Hematopoietic multipotent progenitor cell treated with erythropoietin and hydrocortisone succinate and interleukin-3 and kit ligand, for 8 days (in vitro differentiated cells): ENCODE data around the gene SRBD1.

Source experiments
- DNase-seq: peaks from one replicate; pipeline ENCODE4 v3.0.0-alpha.2; 2015

Gene SRBD1

DNA sequence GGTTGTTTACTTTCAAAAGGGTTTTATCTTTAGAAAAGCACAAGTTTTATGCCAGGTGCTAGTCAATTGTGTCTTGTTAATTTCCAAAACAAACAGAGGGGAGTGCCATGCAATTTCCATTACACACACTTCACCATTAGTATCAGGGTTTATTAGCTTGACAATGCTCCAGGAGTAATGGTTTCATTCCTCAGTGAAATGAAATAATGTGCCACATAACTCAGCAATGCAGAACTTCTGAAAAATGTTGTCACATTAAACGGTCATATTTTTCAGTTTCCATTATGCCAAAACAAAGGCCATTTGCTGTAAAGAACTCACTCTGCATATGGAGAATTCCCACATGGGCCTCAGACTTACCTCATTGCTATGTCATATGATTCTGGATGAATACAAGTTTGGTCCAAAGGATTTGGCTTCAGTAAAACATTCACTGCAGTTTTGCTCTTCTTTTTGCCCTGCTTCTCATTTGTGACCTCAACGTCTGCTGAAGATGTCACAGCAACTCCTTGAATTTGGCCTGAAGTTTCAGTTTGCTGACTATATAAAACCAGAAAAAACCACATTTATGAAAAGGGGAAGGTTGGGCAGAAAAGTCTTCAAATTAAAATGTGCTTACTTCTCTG, 198.2 kb downstream of the SRBD1 start:
- DNase-seq = no peak

DNA sequence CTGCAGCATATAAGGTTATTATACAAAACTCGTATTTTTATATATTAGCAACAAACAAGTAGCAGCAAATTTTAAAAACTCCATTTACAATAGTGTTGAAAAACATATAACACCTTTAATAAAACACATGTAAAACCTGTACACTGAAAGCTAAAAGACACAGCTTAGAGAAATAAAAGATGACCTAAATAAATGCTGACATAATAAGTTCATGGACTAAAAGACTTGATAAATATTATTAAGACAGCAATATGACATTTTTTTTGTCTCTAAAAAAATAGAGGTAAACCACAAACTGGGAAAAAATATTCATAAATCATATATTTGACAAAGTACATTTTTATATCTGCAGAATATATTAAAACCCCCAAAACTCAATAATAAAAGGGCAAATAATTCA, 201.4 kb downstream of the SRBD1 start:
- DNase-seq = no peak

DNA sequence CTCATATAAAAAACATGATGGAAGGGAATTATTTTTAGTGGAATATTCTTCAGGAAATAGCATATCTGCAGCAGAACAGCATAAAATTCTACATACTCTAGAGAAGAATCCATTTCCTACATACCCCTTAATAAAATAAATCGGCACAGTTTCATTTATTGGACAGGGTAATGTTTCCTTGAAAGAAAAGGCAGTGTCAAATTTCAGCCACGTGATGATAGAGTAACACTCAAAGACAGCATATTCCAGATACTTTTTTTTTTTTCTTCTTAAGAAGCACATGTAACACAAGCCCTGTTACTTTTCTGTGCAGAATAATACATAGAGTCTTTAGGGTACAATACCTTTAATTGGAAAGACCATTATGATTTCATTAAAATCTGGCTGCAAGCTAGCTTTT, 204.4 kb downstream of the SRBD1 start:
- no peak for DNase-seq

DNA sequence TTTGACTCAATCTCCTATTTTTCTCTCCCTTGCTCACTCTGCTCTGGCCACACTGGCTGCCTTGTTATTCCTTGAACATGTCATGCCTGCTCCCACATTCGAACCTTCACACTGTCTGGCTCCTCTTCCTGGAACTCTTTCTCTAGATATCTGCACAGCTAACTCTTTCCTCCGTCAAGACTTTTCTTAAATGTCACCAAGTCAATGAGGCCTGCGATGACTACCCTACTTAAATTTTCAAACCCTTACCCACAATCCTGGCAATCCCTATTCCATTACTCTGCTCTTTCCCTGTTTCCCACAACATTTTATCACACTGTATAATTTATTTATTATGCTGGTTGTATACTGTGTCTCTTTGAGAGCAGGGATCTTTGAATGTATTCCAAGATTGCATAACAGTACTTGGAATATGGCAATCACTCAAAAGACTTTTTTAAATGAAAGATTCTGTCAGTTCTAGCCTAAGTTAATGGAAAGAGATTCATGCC, 206.2 kb downstream of the SRBD1 start:
- DNase-seq = no peak

DNA sequence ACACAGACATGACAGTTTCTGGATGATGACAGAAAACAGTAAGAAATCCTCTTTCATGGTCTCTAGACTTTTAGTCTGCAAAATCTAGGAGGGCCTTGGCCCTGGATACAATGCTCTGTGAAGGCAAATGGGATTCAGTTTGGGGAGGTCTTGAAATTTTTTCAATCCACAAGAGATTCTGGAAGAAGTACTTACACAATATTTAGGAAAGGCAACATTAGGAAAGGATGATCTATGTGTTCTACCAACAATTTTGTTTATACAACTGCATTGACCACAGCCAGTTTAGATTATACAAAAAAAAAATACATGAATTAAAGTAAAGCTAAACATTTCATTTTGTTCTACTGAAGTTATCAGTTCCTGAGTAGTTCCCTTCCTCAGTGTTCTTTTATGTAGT, 208.0 kb downstream of the SRBD1 start:
- DNase-seq = no peak

DNA sequence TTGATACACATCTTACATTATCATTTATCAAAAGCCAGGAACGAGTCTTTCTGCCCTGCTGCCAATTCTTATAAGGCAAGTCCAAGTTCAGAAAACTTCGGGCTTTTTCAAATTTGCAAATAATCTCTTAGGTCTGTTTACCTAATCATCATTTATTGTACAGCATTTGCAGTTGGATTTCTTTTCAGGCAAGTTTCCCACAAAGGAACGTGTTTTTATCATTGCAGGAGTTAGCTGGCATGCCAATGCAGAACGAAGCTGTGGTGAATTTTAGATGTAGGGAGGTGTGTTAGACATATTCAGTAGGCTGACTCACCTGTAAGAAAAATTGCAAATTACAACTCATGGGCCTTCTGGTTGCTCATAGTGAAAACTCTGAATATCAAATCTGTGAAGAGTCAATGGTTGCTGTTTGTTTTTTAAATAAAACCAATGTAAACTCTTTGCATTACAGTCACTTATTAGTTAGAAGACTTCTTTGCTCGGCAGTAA, 209.6 kb downstream of the SRBD1 start:
- no peak for DNase-seq

DNA sequence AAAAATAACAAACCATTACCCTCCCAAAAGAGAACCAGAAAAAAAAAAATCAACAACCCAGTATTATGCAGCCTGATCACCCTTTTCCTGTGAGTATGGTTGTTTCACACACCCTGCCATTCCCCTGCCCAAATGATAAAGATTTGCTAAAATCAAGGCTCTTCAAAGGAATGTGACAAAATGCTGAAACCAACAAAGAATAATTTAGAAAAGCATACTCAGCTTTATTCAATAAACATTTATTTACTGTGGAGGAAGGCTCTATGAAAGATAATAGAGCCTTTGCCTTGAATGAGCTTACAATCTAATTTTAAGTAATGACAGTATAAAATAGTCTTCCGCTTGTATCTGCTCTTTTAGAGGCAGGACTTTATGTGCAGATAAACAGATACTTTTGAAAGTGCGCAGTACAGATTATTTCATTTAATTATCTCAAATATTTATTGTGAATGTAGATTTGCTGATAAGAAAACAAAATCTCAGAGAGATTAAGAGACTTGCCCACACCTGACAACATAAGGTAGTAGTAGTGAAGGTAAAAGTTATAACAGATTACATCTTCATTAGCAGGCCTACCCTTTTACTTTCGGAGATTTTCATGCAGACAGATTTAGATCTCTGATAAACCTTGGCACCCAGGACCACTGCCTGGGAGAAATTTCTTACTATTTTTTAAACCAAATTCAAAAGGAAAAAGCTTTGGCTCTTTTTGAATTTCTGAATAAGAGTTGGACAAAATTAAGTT, 211.9 kb downstream of the SRBD1 start:
- DNase-seq = no peak

DNA sequence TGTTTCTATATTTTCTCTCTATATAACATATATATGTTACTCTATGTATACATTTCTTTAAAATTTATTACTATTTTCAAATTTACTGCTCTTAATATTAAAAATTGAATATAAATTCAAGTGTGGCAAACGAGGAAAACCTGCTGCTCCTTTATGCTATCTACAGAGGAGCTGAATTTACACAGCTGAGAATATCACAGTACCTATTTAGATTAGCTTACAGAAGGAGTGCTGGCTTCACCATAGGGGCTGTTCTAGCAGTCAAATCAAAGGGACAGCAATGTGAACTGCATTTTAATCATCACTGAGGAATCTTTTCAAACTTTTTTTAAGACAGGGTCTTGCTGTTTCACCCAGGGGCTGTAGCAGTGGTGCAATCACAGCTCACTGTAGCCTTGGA, 213.8 kb downstream of the SRBD1 start:
- DNase-seq = no peak

DNA sequence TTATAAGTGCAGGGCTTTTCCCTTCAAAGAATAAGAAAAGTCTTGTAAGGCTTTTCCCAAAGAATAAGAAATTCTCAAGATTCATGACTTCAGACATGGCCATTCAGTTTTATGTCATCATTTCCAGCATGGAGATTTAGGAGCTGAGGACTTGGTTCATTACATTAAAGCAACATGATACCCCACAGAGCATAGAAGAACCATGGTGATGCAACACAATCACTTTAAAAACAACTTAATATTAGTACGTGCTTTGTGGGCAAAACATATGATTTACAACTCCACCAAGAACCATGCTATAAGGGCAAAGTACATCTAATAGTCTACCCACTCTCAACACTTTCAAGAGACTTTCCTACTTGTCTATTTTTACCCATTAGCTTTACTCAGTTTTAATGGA, 214.4 kb downstream of the SRBD1 start:
- DNase-seq = no peak

DNA sequence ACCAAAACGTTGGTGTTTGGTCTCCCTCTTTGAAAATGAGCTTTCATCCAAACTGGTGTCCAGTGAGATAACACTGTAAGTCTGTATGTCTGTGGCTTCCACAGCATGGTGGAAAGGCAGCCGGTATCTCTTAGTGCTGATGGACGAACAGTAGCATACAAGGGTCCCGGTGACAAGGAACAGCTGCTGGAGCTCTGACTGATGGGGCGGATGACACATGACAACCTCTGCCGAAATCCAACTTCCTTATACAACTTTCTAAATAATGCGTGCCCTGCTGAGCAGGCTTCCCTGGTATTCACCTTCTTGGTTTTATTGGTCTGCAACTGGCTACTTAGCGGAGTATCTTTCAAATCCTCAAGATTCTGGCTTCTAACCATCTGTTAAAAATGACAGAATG, 216.2 kb downstream of the SRBD1 start:
- no peak for DNase-seq

DNA sequence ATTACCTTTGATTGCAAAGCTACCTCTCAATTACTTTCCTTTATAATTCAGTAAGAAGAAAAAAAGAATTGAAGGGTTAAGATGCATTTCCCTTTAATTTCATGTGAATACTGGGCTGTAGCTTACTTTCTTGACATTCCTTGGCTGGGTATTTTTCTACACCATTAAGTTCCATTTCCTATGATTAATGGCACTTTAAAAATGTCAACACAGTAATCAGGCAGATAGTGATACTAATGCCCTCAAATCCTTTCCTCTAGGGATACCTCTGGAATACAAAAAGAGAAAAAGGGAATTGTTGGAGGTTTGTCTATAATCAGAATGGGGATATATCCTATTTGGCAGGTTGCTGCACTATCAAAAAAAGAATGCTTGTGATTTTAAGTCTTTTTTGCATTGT, 216.9 kb downstream of the SRBD1 start:
- no peak for DNase-seq

DNA sequence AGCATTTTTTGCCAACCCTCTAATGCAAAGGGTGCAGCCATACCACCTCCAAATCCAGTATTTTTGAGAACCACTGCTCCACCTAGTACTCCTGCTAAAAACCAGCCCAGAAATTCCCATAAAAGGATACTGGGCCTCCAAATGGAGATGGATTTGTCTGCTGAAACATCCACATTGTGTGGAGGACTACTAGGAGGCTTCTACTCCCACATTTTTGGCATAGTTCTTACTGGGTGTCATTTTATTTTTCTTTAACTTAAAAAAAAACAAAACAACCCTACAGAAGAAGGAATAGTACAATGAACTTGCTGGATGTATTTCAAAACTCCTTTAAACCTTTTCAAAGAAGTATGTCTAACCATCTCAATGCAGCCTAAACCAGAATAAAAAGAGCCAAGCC, 219.2 kb downstream of the SRBD1 start:
- no peak for DNase-seq

DNA sequence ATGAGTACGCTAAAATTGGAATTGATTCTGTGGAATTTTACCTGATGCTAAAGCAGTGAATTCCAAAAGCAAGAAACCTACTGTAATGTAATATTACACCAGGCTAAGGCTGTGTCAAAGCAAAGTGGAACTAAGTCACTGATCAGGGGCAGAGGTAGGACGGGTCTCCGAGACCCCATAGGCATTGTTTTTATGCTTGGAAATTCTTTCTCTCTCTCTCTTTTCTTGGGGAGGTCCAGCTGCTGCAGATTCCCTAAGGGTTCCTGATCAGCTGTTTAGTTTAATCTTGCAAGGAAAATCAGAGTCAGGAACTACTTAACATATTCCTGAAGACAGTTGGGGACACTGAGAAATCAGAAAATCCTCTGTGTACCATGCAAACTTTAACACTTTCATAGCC, 220.2 kb downstream of the SRBD1 start:
- DNase-seq = no peak

DNA sequence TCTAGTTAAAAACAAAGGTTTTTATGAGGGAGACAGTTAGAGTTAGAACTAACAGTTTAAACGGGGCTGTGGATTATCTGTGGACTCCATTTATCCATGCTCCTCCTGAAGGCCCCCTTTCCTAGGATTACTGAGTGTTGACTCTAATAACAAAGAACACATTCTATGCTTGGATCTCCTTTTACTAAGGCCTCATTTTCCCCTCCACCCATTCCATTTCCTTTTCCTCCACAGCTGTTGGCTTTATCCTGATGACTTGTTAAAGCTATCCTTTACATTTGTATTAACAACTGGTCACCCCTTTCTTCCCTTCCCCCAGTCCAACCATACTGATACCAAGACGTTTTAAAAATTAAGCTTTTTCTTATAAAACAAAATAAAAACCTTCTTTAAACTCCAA, 220.6 kb downstream of the SRBD1 start:
- no peak for DNase-seq

DNA sequence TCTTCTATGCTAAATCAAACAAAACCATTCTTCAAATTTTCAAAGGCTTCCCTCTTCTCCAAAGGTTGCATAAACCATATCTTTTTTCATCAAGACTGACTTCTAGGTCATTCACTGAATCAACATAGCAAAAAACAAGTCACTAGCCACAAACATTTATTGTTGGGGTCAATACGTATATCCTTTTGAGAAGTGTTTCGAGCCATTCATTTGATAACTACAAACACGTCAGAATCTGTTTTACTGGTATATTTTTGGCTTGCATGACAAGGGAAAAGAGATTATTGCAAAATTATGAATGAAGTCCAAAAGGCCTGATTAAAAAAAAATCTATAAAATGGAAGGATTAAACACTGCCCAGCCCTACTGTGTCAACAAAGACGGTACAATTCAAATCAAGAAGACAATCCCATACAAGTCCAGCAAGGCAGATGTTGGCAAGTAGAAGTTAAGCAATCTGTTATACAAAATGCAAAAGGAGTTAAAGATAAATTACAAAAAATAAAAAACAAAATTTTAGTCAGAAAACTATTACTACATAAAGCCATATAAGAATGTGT, 222.4 kb downstream of the SRBD1 start:
- no peak for DNase-seq

DNA sequence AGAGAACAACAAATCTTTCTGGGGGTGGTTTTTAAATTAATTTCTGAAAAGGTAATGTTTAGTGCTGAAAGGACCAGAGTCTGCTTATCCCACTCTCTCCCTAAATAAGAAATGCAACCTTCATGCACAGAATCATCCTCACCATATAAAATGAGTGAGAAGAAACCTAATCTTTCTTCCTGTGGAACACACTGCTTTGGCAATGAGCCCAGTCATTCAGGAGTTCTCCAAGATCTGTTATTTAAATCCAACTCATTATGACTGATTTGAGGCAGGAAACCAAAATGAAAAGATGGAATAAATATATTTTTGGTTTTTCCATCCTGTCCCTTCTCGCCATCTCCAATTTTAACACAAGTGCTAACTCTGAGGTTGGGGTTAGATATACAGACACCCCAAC, 228.3 kb downstream of the SRBD1 start:
- peak; percentile 15 for DNase-seq

DNA sequence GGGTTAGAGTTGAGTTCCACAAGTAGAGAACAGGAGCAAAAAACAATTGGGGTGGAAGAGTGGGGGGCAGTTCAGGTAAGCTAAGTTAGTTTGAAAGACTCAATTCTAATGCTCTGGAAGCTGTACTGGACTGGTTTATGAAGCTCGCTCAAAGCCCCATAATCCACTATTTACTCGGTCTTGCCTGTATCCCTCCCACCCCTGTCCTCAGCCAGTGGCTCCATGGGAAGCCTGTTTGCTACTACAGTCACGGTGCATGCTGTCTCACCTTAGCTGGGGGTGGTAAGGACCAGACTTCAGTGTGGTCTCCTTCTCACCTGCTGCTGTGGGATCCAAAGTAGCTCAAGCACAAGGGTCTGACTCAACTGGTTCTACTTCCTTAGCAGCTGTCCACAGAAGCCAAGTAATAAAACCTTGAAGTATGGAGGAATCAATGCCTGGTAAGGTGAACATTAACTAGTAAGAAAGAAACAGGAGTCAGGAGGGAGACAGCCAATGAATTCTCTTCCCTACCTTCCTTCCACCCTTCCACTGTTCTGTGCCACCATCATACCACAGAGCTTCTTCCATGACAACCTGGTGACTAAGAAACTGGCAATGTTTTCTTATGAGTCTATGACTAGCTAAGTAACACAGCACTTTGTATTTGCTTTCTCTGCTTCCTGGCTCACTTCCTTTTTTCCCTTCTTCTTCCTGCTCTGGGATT, 230.8 kb downstream of the SRBD1 start:
- DNase-seq = no peak

DNA sequence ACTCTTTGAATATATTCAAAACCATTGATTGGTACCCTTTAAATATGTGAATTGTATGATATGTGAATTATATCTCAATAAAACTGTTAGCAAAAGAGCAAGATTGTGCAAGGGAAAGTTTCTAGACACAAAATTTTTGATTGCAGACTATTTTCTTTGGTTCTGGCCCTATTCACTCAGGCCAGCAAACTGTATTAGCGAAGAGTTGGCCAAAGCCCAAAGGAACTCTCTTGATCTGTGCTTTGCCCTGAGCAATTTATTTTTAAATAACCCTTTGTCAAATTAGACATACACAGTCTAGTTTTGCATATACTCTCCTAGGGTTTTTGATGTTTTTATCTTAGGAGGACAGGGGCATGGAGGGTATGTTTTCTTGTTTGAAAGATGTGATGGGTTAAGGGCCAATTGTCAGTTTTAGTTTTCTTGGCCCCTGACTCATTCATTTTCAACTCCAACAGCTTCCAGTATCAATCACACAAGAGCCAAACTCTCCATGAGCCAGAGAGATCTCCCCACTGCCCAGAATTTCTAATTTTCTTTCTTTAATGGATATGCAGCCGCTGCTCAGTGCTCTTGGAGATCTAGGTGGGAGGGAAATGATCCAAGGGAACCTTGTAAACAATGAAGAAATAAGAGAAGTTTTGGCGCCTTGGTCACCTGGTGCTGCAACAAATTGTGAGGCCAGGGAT, 231.5 kb downstream of the SRBD1 start:
- no peak for DNase-seq

DNA sequence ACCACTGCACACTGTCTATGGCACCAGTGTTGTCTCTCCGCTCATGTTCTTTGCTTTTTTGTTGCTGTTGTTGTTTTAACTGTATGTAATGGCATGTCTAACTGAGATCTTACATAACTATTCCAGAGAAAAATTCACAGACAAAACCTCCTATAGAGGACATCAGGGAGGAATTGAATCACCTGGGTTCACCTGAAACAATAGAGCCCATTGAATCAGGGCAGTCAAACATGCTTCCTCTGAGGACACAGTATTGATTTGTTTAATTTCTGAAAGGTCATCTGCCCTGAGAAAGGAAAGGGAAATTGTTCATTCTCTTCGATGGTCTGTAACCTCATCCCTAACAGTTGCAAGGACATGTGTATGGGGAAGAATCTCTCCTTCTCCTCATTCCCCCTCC, 237.5 kb downstream of the SRBD1 start:
- DNase-seq = no peak

DNA sequence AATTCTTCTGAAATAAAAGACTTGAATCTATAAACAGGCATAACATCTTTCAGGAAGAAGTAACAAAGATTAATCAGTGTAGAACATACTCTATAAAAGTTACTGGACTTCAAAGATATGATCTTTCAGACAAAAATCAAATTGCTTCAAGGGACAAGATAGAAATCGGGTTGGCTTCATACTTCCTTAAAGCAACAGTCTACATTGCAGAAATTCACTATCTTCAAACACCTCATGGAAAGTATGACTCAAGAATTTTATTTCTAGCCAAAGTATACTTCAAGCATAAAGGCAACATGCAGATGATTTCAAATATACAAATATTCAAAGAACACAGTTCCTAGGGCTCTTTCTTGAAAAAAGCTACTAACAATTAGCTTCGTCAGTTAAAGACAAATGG, 240.7 kb downstream of the SRBD1 start:
- DNase-seq = peak; percentile 46

DNA sequence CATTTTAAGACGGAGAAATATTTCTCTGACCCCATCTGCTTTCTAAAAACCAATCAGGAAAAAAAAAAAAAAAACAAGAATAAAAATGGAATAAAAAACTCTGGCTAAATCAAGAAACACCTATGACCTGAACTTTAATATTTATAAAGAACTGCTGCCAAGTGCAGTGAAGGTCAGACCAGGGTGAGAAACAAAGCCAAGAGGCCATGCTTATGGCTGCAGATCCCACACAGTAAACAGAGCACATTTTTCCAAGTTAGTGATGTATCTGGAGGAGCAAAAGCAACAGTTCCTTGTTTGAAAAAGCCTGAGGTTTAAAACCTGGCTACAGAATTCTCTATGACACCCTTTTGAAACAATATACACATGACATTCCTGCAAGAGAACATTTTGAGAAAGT, 242.3 kb downstream of the SRBD1 start:
- no peak for DNase-seq

DNA sequence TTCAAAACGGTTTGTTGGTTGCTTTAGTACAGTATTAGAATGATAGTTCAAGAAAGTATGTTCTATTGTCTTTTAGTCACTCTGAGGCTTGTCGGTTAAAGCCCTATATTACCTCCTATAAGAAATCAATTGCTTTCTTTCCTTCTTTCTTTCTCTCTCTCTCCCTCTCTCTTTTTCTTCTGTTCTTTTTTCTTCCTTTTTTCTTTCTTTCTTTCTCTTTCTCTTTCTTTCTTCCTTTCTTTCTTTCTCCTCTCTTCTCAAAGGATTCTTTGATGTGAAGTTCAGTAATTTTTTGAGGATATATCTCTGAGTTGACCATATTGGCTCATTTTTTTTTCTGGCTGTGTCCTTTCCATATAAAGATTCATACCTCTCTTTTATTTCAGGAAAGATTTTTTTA, 249.4 kb downstream of the SRBD1 start:
- no peak for DNase-seq

DNA sequence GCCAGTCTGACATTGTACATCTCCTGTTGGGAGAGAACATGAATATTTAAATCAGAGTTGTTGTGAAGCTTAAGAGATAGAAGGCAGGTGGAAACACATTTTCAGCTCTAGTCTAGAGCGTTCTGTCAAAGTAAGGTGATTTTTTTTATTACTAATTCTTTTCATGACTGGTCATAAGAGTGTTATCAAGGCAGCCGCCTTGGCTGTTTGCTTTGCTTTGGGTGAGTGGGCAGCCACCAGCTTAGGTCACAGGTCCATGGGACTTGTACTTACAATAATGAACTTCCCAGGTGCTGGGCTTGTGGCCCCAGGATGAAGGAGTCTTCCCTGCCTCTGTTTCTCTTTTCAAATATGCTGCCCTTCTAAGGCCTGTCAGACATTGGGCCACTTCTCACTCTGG, 256.3 kb downstream of the SRBD1 start:
- no peak for DNase-seq
